ENCODE results near the gene IMP3. TPM values are rescaled to one million over a fixed set of nuclear protein-coding genes. Genes with fewer than 3 reads are reported as not detected.

The IMP3 gene
- total and polyA plus RNA-seq, 9 of the 15 experiments (the other 6 are each of a cell fraction or from before 2014, with no cell fraction given): 14.5 to 160 (median 74.4) TPM

DNA sequence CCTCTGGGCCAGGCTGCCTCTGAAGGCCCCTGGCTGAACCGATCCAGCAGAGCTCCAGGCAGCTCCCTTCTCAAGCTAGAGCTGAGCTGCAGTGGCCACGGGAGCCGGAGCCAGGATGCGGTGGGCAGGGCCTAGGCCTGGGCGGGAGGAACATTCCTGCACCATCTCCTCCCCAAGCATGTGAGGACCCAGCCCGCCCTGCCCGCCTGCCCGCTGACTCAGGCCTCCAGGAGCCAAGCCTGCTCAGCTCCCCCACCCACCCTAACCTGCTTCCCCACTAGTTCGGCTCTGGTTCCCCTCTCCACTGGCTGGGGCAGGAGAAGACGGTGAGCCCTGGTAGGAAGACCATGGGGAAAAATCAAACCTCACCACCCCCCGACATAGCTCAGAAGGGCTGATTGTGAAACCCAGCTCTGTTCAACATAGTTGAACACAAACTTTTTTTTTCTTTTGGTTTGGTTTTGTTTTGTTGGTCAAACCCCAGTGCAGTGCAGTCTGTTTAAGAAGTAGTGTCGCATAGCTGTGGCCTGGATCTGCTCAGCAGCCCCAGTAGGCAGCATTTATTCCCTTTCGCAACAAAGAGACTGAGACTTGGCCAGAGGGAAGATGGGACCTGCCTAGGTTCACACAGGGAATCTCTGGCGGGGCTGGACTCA, 21.2 kb upstream of the IMP3 start:
- 0 out of 2 replicates have a peak, but pooled peaks have one; percentile 38 for TF ChIP-seq POLR2G (IDR thresholded peaks at IDR 0.05; ENCODE audit: low read depth, low read length)
- TF ChIP-seq, protein P1, sequence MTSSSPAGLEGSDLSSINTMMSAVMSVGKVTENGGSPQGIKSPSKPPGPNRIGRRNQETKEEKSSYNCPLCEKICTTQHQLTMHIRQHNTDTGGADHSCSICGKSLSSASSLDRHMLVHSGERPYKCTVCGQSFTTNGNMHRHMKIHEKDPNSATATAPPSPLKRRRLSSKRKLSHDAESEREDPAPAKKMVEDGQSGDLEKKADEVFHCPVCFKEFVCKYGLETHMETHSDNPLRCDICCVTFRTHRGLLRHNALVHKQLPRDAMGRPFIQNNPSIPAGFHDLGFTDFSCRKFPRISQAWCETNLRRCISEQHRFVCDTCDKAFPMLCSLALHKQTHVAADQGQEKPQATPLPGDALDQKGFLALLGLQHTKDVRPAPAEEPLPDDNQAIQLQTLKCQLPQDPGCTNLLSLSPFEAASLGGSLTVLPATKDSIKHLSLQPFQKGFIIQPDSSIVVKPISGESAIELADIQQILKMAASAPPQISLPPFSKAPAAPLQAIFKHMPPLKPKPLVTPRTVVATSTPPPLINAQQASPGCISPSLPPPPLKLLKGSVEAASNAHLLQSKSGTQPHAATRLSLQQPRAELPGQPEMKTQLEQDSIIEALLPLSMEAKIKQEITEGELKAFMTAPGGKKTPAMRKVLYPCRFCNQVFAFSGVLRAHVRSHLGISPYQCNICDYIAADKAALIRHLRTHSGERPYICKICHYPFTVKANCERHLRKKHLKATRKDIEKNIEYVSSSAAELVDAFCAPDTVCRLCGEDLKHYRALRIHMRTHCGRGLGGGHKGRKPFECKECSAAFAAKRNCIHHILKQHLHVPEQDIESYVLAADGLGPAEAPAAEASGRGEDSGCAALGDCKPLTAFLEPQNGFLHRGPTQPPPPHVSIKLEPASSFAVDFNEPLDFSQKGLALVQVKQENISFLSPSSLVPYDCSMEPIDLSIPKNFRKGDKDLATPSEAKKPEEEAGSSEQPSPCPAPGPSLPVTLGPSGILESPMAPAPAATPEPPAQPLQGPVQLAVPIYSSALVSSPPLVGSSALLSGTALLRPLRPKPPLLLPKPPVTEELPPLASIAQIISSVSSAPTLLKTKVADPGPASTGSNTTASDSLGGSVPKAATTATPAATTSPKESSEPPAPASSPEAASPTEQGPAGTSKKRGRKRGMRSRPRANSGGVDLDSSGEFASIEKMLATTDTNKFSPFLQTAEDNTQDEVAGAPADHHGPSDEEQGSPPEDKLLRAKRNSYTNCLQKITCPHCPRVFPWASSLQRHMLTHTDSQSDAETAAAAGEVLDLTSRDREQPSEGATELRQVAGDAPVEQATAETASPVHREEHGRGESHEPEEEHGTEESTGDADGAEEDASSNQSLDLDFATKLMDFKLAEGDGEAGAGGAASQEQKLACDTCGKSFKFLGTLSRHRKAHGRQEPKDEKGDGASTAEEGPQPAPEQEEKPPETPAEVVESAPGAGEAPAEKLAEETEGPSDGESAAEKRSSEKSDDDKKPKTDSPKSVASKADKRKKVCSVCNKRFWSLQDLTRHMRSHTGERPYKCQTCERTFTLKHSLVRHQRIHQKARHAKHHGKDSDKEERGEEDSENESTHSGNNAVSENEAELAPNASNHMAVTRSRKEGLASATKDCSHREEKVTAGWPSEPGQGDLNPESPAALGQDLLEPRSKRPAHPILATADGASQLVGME (CRISPR knock-in tag; IDR thresholded peaks at IDR 0.05): no peak
- ATAC-seq (peak; percentile 9; the same call in 1 of the 3 replicates), DNase-seq (ENCODE audit: extremely low read depth in 1 of 4, low spot score in 3 of 4) (no peak), FAIRE-seq (no peak)
- H4K20me1 ChIP-seq (replicated peaks; ENCODE audit: control insufficient read depth, insufficient read depth, low read length): 0 out of 2 replicates have a peak, but pooled peaks cover 6% of the 10 kb centered on the region
- no peaks in the 10 kb centered on the region for H3K79me2 ChIP-seq (ENCODE audit: control insufficient read depth, insufficient read depth, low read length)
- no TSS peak for BruUV-seq (replicated peaks)
- in situ Hi-C loops (cut with MboI): no loop called here
- intact Hi-C loops (cut with micrococcal nuclease): no loop called here
- CTCF ChIA-PET (ENCODE audit: low intra/inter-chr PET ratio): interaction anchor here (0.6 kb wide), 1 partner anchor 1029 kb away, joined by 3 read pairs; no protein-coding TSS in a partner anchor
- no peaks in the 10 kb centered on the region for H3K9me3 ChIP-seq (replicated peaks; ENCODE audit: control insufficient read depth, insufficient read depth, low read depth, low read length)
- no peak overlapping the region for H3K4me3 ChIP-seq
- H2AFZ ChIP-seq (ENCODE audit: low read depth, low read length): no peak overlapping the region
- no peak overlapping the region; a peak in 1 of 4 replicates for H3K9ac ChIP-seq (ENCODE audit: insufficient read depth in 1 of 2, low read depth in 2 of 2, low read length in 2 of 2)
- H3K9me1 ChIP-seq (ENCODE audit: control insufficient read depth, insufficient read depth, low read length): no peaks in the 10 kb centered on the region
- POLR2A ChIA-PET: interaction anchor here (1.0 to 1.6 kb wide), 3 partner anchors 8 to 11 kb away, joined by 3 to 10 read pairs (median 4); no protein-coding TSS in a partner anchor
- H3K4me2 ChIP-seq (ENCODE audit: insufficient read depth, low read length): no peak overlapping the region
- 82% methylated on average over 9 of the region's 14 CpGs for WGBS (ENCODE audit: insufficient coverage, low coverage, missing lambda C conversion rate)
- H3K4me1 ChIP-seq (replicated peaks in 1 of 2; ENCODE audit: control insufficient read depth in 2 of 2, insufficient read depth in 2 of 2, low read length in 2 of 2): peaks cover 0 to 23% of the 10 kb centered on the region in 2 experiments; a peak in 2 of 5 replicates
- no peaks in the 10 kb centered on the region for H3K27me3 ChIP-seq (ENCODE audit: control insufficient read depth in 2 of 2, insufficient read depth in 2 of 2, low read length in 2 of 2)
- no peak overlapping the region for H3K27ac ChIP-seq (ENCODE audit: extremely low read depth, low read depth, low read length)
- H3K36me3 ChIP-seq (ENCODE audit: control insufficient read depth, insufficient read depth, low read length): peaks cover 26% of the 10 kb centered on the region; the same call in 2 of the 3 replicates
